SK-N-SH treated with all-trans-retinoic acid at 6 μM for 48 hours (cell line): ENCODE data around the gene SPTB.

ENCODE experiments used
- ATAC-seq: fragments of 200-7000 bp; cut with Tn5 transposase; 3 replicates; pipeline ENCODE4 v1.9.1; 2020; ENCODE audit warnings: mild to moderate bottlenecking, moderate library complexity
- ARNTL ChIP-seq: fragments of 450-650 bp; formaldehyde crosslinking; IDR thresholded peaks from 2 replicates; pipeline ENCODE4 v1.5.0; 2020; ENCODE audit warnings: low read depth, mild to moderate bottlenecking, moderate library complexity, borderline replicate concordance
- BACH2 ChIP-seq: fragments of 250-450 bp; sonication (Bioruptor Pico); IDR thresholded peaks from 2 replicates; pipeline ENCODE4 v1.9.0; 2021; ENCODE audit warnings: mild to moderate bottlenecking, borderline replicate concordance
- CSDC2 ChIP-seq: fragments of 250-450 bp; sonication (Bioruptor Pico); IDR thresholded peaks from 2 replicates; pipeline ENCODE4 v1.5.0; 2020; ENCODE audit warnings: mild to moderate bottlenecking, moderate library complexity
- CSRNP3 ChIP-seq: fragments of 250-450 bp; sonication (Bioruptor Pico); IDR thresholded peaks from 2 replicates; pipeline ENCODE4 v1.5.1; 2021; ENCODE audit warnings: mild to moderate bottlenecking, moderate library complexity
- GLIS3 ChIP-seq: fragments of 250-450 bp; sonication (Bioruptor Pico); IDR thresholded peaks from 2 replicates; pipeline ENCODE4 v1.5.0; 2020; ENCODE audit warnings: mild to moderate bottlenecking, moderate library complexity
- OSR1 ChIP-seq: fragments of 250-450 bp; sonication (Bioruptor Pico); IDR thresholded peaks from 2 replicates; pipeline ENCODE4 v1.8.0; 2022; ENCODE audit warnings: moderate library complexity, mild to moderate bottlenecking, inconsistent platforms
- PATZ1 ChIP-seq: fragments of 250-450 bp; sonication (Bioruptor Pico); IDR thresholded peaks from 2 replicates; pipeline ENCODE4 v1.8.0; 2020; ENCODE audit warnings: mild to moderate bottlenecking, moderate library complexity, borderline replicate concordance
- POU6F1 ChIP-seq: fragments of 250-450 bp; sonication (Bioruptor Pico); IDR thresholded peaks from 2 replicates; pipeline ENCODE4 v1.8.0; 2021; ENCODE audit warnings: low read depth, mild to moderate bottlenecking, moderate library complexity, borderline replicate concordance
- PPARA ChIP-seq: fragments of 250-450 bp; sonication (Bioruptor Pico); IDR thresholded peaks from 2 replicates; pipeline ENCODE4 v1.5.0; 2020; ENCODE audit warnings: mild to moderate bottlenecking, borderline replicate concordance
- RARB ChIP-seq: fragments of 250-450 bp; sonication (Bioruptor Pico); IDR thresholded peaks from 2 replicates; pipeline ENCODE4 v1.8.0; 2021; ENCODE audit warnings: mild to moderate bottlenecking, moderate library complexity
- TCF4 ChIP-seq: fragments of 250-450 bp; sonication (Bioruptor Pico); IDR thresholded peaks from 2 replicates; pipeline ENCODE4 v1.8.0; 2021; ENCODE audit warnings: mild to moderate bottlenecking, moderate library complexity, borderline replicate concordance
- TOX ChIP-seq: fragments of 250-450 bp; sonication (Bioruptor Pico); IDR thresholded peaks from 2 replicates; pipeline ENCODE4 v1.8.0; 2021; ENCODE audit warnings: mild to moderate bottlenecking, moderate library complexity, borderline replicate concordance
- ZFP3 ChIP-seq: fragments of 250-450 bp; sonication (Bioruptor Pico); IDR thresholded peaks from 2 replicates; pipeline ENCODE4 v1.5.0; 2020; ENCODE audit warnings: mild to moderate bottlenecking, moderate library complexity
- ZFP30 ChIP-seq: fragments of 450-650 bp; formaldehyde crosslinking; IDR thresholded peaks from 2 replicates; pipeline ENCODE4 v1.5.0; 2022; ENCODE audit warnings: mild to moderate bottlenecking, moderate library complexity
- ZNF565 ChIP-seq: fragments of 450-650 bp; formaldehyde crosslinking; conservative IDR thresholded peaks from 2 replicates; pipeline ENCODE4 v1.5.0; 2020; ENCODE audit warnings: low read depth, mild to moderate bottlenecking, moderate library complexity
- ZNF70 ChIP-seq: fragments of 450-650 bp; formaldehyde crosslinking; IDR thresholded peaks from 2 replicates; pipeline ENCODE4 v1.5.0; 2020; ENCODE audit warnings: mild to moderate bottlenecking, moderate library complexity
- ZNF8 ChIP-seq: fragments of 450-650 bp; formaldehyde crosslinking; IDR thresholded peaks from 2 replicates; pipeline ENCODE4 v1.5.0; 2020; ENCODE audit warnings: mild to moderate bottlenecking, moderate library complexity

SPTB gene

GRCh38 chr14:64878837-64879634 lies 671 bp downstream of the SPTB start:
- ATAC-seq: peak; percentile 43

GRCh38 chr14:64877846-64878245 lies 1.9 kb downstream of the SPTB start:
- ATAC-seq: no peak
- TF ChIP-seq CSRNP3 (CRISPR knock-in tag) (no peak), ARNTL (CRISPR knock-in tag) (no peak), GLIS3 (CRISPR knock-in tag) (no peak), PATZ1 (CRISPR knock-in tag) (no peak), OSR1 (CRISPR knock-in tag) (no peak), RARB (CRISPR knock-in tag) (no peak)

More at GRCh38 chr14:64878837-64879634, 671 bp downstream of the SPTB start:
- TF ChIP-seq TOX (CRISPR knock-in tag): no peak
- no peak for TF ChIP-seq CSDC2
- no peak for TF ChIP-seq OSR1 (CRISPR knock-in tag)
- no peak for TF ChIP-seq BACH2 (CRISPR knock-in tag)
- TF ChIP-seq ZFP3 (CRISPR knock-in tag): no peak
- no peak for TF ChIP-seq RARB (CRISPR knock-in tag)
- no peak for TF ChIP-seq ZNF565 (CRISPR knock-in tag)
- TF ChIP-seq TCF4 (CRISPR knock-in tag): no peak

GRCh38 chr14:64875350-64875749 lies 4.4 kb downstream of the SPTB start:
- ATAC-seq: no peak
- no peak for TF ChIP-seq ZFP3 (CRISPR knock-in tag)
- no peak for TF ChIP-seq CSRNP3 (CRISPR knock-in tag)
- no peak for TF ChIP-seq PATZ1 (CRISPR knock-in tag)
- no peak for TF ChIP-seq ZNF8 (CRISPR knock-in tag)
- TF ChIP-seq BACH2 (CRISPR knock-in tag): no peak
- no peak for TF ChIP-seq POU6F1 (CRISPR knock-in tag)
- TF ChIP-seq ZNF70 (CRISPR knock-in tag): no peak
- no peak for TF ChIP-seq PPARA
- TF ChIP-seq GLIS3 (CRISPR knock-in tag): no peak
- no peak for TF ChIP-seq TOX (CRISPR knock-in tag)
- TF ChIP-seq ZFP30 (CRISPR knock-in tag): no peak
- TF ChIP-seq OSR1 (CRISPR knock-in tag): no peak
